NCI-H1417 (cell line): ENCODE measurements around the gene MDK.
A peak's percentile ranks its signal among the peaks of the same experiment; 100 is the strongest.

Source experiments
- DNase-seq, 3 experiments: peaks; one replicate each; lab custom pipeline; 2025; lab: John Stamatoyannopoulos, UW

Gene MDK, protein sequence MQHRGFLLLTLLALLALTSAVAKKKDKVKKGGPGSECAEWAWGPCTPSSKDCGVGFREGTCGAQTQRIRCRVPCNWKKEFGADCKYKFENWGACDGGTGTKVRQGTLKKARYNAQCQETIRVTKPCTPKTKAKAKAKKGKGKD

GRCh38 chr11:46381048-46381818 lies at the start of gene MDK:
MDK (plus strand) TSS chr11:46381669; CDS start chr11:46382058, 389 bp downstream.
- DNase-seq, result peak; percentile 40 to 75 (median 68)

- no peak for DNase-seq
Observed at GRCh38 chr11:46332093-46332567, 49.3 kb upstream of the MDK start.

DNA sequence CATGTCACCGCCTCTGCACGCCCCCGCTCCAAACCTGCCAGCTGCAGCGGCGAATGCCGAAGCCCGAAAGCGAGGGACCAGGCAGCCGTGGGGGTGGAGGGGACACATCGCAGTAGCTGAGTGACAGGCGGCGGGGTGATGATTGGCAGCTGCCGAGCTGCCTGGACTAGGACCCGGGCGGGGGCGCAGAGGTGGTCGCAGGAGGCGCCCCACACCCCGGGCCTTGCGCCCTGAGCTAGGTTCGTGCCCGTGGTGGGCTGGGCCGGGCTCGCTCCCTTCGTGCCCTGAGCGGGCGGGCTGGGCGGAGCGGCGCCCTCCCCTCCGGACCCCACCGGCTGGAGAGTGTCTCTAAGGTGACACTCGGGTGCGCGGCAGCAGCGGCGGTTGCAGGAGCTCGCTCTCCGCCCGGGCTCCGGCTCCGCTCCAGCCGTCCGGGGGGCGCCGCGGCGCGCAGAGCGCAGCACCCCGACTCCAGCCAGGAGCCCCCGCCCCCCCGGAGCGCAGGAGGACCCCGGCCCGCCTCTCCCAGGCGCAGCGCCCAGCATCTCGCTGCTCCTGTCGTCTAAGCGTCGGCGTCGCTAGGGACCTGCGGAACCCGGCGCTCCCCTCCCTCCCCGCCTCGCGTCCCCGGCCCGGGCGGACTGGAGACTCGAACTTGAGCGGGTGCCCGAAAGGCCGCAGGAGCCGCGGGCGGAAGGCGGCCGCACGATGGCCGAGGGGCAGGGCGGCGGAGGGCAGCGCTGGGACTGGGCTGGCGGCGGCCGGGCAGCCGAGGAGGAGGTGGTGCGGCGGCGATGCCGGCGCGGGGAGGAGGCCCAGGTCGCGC lies 48.7 kb upstream of the MDK start:
- DNase-seq, result peak in 2 of 3 experiments; percentile 72 to 76

DNA sequence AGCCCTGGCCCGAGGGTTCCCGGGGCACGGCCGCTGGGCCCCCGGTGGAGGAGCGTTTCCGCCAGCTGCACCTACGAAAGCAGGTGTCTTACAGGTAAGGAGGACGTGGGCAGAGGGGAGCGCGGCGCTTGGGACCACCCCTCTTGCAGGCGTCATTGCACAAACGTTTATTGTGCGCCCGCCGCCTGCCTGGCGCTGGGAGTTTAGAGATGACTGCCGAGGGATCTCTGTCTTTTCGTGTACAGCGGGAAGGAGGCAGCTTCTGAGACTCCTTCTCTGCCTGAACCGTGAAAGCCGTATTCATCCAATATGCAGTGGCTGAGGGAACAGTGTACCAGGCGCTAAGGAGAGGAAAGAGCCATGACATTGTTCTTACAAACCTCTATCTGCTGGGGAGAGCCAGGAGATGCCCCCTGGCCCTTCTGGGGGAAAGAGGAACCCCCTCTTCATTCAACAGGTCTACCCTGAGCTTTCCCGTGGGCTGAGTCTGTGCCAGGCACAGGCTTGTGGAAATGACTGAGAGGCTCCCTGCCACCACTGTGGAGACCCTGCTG lies 48.0 kb upstream of the MDK start:
- DNase-seq, result peak in 2 of 3 experiments; percentile 71 to 76

- DNase-seq, result no peak
Observed at GRCh38 chr11:46334211-46334610, 47.3 kb upstream of the MDK start.

DNA sequence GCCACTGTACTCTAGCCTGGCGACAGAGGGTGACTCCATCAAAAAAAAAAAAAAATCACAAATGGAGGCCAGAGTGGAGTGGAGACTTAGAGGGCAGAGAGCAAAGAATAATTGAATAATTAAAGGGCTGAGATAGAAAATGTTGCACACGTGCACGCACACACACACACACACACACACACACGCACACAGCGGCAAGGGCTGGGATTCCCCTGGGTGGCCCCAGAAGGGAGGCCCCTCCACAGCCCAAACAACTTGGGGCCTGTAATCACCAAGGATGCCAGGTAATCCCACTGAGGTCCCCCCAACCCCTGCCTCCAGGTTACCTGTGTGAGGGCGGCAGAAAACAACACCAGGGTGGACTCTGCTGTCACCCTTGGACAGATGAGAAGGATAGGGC lies 46.2 kb upstream of the MDK start:
- DNase-seq, result no peak

DNA sequence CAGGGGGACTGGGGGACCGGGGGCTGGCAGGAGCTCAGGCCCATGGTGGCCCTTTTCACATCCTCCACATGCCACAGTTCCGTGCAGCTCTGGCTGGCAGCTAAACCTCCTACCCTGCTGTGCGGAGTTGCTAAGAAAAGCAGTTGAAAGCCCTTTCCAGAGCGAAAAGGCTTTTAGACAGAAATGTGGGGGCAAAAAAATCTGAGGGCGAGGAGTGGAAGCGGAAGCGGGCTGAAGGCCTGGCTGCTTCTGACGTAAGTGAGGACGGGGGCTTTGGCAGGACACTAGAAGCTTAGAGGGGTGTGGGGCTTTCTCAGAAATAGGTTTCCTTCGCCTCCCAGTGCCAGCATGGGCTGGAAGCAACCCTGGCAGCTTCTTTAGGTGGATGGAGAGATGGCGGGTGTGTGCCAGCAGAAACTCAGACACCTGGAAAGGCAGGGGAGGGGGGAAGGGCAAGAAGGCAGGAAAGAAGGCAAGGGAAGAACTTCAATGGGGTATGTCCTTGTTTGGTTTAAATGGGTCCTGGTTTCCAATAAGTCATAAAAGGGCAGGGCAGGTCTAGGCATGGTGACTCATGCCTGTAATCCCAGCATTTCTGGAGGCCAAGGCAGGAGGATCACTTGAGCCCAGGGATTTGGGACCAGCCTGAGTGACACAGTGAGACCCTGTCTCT lies 45.4 kb upstream of the MDK start:
- no peak for DNase-seq

DNA sequence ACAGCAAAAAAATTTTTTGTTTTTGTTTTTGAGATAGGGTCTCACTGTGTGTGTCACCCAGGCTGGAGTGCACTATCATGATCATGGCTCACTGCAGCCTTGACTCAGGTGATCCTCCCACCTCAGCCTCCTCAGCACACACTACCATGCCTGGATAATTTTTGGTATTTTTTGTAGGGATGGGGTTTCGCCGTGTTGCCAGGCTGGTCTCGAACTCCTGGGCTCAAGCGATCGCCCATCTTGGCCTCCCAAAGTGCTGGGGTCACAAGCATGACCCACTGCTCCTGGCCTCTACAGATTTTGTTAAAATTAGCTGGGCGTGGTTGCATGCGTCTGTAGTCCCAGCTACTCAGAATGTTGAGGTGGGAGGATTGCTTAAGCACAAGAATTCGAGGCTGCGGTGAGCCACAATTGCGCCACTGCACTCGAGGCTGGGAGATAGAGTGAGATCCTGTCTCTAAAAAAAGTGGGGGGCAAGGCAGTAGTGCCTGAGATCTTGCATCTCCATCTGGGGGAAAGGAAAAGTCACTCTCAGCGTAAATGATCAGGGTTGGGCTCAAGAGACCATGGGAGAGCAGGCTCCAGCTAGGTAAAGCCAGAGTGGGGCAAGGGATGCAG lies 44.8 kb upstream of the MDK start:
- DNase-seq, result no peak

DNA sequence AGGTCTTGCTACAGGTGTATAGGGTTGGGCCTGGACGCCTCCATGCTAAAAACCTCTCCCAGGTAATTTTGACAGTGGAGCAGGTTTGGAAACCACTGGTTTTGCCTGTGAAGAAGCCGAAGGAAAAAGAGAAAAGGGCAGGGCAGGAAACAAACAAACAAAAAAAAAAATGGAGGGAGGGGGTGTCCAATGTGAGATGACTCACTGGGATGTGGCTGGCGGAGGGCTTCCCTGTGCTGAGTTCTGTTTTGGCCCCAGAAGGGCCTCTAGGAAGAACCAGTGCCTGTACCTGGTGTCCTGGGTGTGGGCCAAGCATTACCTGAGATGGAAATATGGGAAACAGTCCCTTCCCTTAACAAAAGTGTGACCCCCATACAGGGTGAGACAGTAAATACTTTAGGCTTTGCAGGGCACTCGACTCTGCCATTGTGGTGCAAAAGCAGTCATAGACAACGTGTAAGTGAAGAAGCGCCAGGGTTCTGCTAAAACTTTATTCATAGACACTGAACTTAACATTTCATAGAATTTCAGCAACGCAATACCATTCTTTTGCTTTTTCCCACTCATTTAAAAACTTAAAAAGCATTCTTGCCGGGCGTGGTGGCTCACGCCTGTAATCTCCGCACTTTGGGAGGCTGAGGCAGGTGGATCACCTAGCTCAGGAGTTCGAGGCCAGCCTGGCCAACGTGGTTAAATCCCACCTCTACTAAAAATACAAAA lies 43.7 kb upstream of the MDK start:
- no peak for DNase-seq

- DNase-seq, result no peak
Observed at GRCh38 chr11:46338636-46338987, 42.9 kb upstream of the MDK start.

- peak; percentile 55 to 99 (median 97) for DNase-seq
Observed at GRCh38 chr11:46338988-46339666, 42.3 kb upstream of the MDK start.

DNA sequence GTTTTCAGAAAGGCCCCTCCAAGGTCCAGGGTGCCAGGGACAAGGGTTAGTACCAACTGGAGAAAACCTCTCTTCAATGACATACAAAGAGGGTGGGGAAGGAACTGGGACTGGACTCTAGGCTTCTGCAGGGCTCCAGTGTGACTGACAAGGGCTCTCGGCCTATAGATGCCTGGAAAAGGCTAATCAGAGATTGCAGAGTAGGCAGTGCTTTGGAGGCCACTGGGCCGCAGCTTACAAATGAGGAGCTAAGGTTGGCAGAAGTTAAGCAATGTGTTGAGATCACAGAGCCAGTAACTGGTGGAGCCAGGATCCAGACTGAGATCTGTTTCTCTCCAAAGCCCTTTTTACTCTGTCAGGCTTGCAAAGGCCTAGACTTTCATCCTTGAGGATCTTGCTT lies 41.7 kb upstream of the MDK start:
- peak in 1 of 3 experiments; percentile 59 for DNase-seq

GRCh38 chr11:46341454-46341853 lies 40.0 kb upstream of the MDK start:
- no peak for DNase-seq

GRCh38 chr11:46342239-46342638 lies 39.2 kb upstream of the MDK start:
- DNase-seq, result peak in 2 of 3 experiments; percentile 19 to 26

DNA sequence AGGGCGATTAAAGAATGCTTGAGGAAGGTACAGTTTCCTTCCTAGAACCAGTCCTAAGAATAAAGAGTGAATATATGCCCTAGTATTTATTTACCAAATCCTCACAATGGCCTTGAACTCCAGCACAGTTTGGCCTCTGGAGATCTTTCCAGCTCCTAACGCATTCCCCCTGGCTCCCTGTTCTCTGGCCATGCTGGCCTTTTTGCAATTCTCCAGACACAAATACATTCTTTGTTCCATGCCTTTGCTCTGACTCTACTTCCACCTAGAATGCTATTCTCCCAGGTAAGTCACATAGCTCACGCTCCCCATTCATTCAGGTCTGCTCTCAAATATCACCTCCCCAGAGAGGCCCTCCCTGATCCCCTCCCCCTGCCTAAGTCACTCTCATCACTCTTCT lies 37.9 kb upstream of the MDK start:
- peak in 1 of 3 experiments; percentile 29 for DNase-seq

GRCh38 chr11:46345131-46345597 lies 36.3 kb upstream of the MDK start:
- DNase-seq, result peak; percentile 30 to 83 (median 49)

GRCh38 chr11:46345881-46346484 lies 35.5 kb upstream of the MDK start:
- DNase-seq, result no peak

DNA sequence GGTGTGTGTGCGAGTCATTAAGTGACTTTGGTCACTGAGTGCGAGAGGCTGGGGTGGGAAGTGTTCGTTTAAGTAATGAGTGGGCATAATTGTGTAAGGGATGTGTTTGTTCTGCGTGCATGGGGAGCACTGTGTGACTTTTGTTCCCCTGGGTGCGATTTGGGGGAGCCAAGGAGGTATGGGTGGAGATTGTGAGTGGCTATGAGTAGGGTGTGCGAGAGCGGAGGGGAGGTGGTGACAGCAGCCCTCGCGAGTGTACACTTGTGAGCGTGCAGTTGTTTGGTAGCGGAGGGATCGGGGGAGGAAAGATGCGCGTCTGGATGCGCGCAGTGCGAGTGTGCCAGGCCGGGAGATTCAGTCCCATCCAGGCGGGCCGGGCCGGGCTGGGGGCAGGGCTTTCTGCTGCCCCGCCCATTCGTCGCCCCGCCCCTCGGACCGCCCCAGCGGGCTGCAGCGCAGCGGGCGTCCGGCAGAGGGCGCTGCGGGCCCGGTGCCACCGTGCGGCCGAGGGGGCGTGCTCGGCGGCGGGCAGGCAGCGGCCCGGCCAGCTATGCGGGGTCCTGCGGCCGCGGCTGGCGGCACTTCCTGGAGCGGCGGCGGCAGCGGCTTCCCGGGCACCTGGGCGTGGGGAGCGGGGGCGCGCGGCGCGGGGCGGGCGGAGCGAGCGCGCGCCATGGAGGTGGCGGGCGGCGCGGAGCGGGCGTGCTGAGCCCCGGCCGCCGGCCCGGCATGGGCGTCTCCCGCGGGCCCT lies 34.4 kb upstream of the MDK start, which contains the start of gene DGKZ:
Gene DGKZ (plus strand): TSS at position 578 of the 751 bp plus-strand sequence. CDS start 197 bp downstream, outside the sequence.
- DNase-seq, result peak; percentile 85 to 90 (median 87)
